Stimulated activated naive B cell treated with anti-CD40 and anti-IgM and Interleukin-4, amounts not matched to agents 10 μg/mL and 1 μg/mL and 100 μg/mL, for 72 hours (primary cell): Measurements from ENCODE around the gene TNFRSF25.
"Not testable (repeated sequence)": the region's sequence is repeated elsewhere in the genome, so short reads cannot be mapped to it uniquely, and the experiment has no call there.

Source experiments
- ATAC-seq, 2 donors: fragments of 150-1000 bp; cut with Tn5 transposase; replicated peaks; 2 replicates each; pipeline ENCODE4 v1.10.0; 2021; ENCODE audit warnings: moderate library complexity in 1 of 2
- DNase-seq: peaks from one replicate; pipeline ENCODE4 v3.0.0; 2021
- H3K27ac Mint-ChIP-seq: one replicate; pipeline ENCODE4 v1.8.0; 2022; ENCODE audit warnings: mild to moderate bottlenecking, mixed read lengths
- H3K27me3 Mint-ChIP-seq, 2 donors: one replicate each; pipeline ENCODE4 v1.8.0; 2022; ENCODE audit warnings: mixed read lengths in 2 of 2
- H3K36me3 Mint-ChIP-seq, 2 donors: one replicate each; pipeline ENCODE4 v1.8.0; 2022; ENCODE audit warnings: mixed read lengths in 2 of 2, mild to moderate bottlenecking in 1 of 2
- H3K4me1 Mint-ChIP-seq, 2 donors: one replicate each; pipeline ENCODE4 v1.8.0; 2022; ENCODE audit warnings: mixed read lengths in 2 of 2, mild to moderate bottlenecking in 1 of 2
- H3K4me3 Mint-ChIP-seq, 2 donors: one replicate each; pipeline ENCODE4 v1.8.0; 2022; ENCODE audit warnings: mild to moderate bottlenecking in 2 of 2, mixed read lengths in 2 of 2, moderate library complexity in 1 of 2
- H3K9me3 Mint-ChIP-seq, 2 donors: one replicate each; pipeline ENCODE4 v1.8.0; 2022; ENCODE audit warnings: mixed read lengths in 2 of 2, mild to moderate bottlenecking in 1 of 2

TNFRSF25 gene

GRCh38 chr1:6462412-6463119 is 3.4 kb downstream of the TNFRSF25 start:
- peaks cover 10 to 16% of the 10 kb centered on the region in 2 donors for H3K4me1 Mint-ChIP-seq
- H3K27me3 Mint-ChIP-seq: peaks cover 49 to 75% of the 10 kb centered on the region in 2 donors
- no peak overlapping the region for H3K4me3 Mint-ChIP-seq
- no peaks in the 10 kb centered on the region for H3K36me3 Mint-ChIP-seq
- no peak overlapping the region for H3K27ac Mint-ChIP-seq
- ATAC-seq (no peak), DNase-seq (no peak)
- H3K9me3 Mint-ChIP-seq: no peaks in the 10 kb centered on the region

GRCh38 chr1:6461538-6462411 is 4.2 kb downstream of the TNFRSF25 start:
- H3K27ac Mint-ChIP-seq: no peak overlapping the region
- peaks cover 51 to 75% of the 10 kb centered on the region in 2 donors for H3K27me3 Mint-ChIP-seq
- no peak for DNase-seq
- ATAC-seq: no peak
- no peak overlapping the region for H3K4me3 Mint-ChIP-seq
- H3K36me3 Mint-ChIP-seq: no peaks in the 10 kb centered on the region
- no peaks in the 10 kb centered on the region for H3K9me3 Mint-ChIP-seq
- peaks cover 10 to 16% of the 10 kb centered on the region in 2 donors for H3K4me1 Mint-ChIP-seq

GRCh38 chr1:6461051-6461530 is 4.9 kb downstream of the TNFRSF25 start:
- Mint-ChIP-seq H3K27ac (no peak overlapping the region), H3K4me3 (peak overlapping the region; percentile 65 to 70), H3K4me1 (peaks cover 10 to 16% of the 10 kb centered on the region in 2 donors), H3K36me3 (no peaks in the 10 kb centered on the region), H3K27me3 (peaks cover 58 to 79% of the 10 kb centered on the region in 2 donors), H3K9me3 (no peaks in the 10 kb centered on the region)
- DNase-seq: no peak
- ATAC-seq: no peak

- Mint-ChIP-seq H3K27ac (no peak overlapping the region), H3K4me1 (peaks cover 12 to 16% of the 10 kb centered on the region in 2 donors), H3K4me3 (peak overlapping the region; percentile 65 to 70), H3K9me3 (no peaks in the 10 kb centered on the region), H3K27me3 (peaks cover 62 to 79% of the 10 kb centered on the region in 2 donors), H3K36me3 (no peaks in the 10 kb centered on the region)
- no peak for DNase-seq
- peak; percentile 75 to 76 for ATAC-seq
Observed at GRCh38 chr1:6460301-6461050, 5.5 kb downstream of the TNFRSF25 start.

GRCh38 chr1:6459850-6460265 is 6.1 kb downstream of the TNFRSF25 start:
- Mint-ChIP-seq H3K4me3 (peak overlapping the region; percentile 50 to 70), H3K36me3 (no peaks in the 10 kb centered on the region), H3K9me3 (no peaks in the 10 kb centered on the region), H3K27ac (no peak overlapping the region), H3K27me3 (peaks cover 59 to 74% of the 10 kb centered on the region in 2 donors), H3K4me1 (peaks cover 12 to 16% of the 10 kb centered on the region in 2 donors)
- DNase-seq (no peak), ATAC-seq (peak; percentile 13 to 19)

GRCh38 chr1:6456800-6457466 is 9.0 kb downstream of the TNFRSF25 start:
- H3K36me3 Mint-ChIP-seq: no peaks in the 10 kb centered on the region
- no peak for DNase-seq
- peaks cover 54 to 74% of the 10 kb centered on the region in 2 donors for H3K27me3 Mint-ChIP-seq
- H3K4me3 Mint-ChIP-seq: no peak overlapping the region
- H3K27ac Mint-ChIP-seq: no peak overlapping the region
- no peak for ATAC-seq
- H3K4me1 Mint-ChIP-seq: peaks cover 19 to 20% of the 10 kb centered on the region in 2 donors
- H3K9me3 Mint-ChIP-seq: no peaks in the 10 kb centered on the region

- H3K4me3 Mint-ChIP-seq: peak overlapping the region in 1 of 2 donors; percentile 29
- not testable (repeated sequence) for DNase-seq, H3K36me3 Mint-ChIP-seq, ATAC-seq, H3K27ac Mint-ChIP-seq, H3K9me3 Mint-ChIP-seq
- peaks cover 19% of the 10 kb centered on the region in 2 donors for H3K4me1 Mint-ChIP-seq
- peaks cover 57 to 72% of the 10 kb centered on the region in 2 donors for H3K27me3 Mint-ChIP-seq
Observed at GRCh38 chr1:6455752-6456520, 10.0 kb downstream of the TNFRSF25 start.

- no peaks in the 10 kb centered on the region for H3K9me3 Mint-ChIP-seq
- H3K4me1 Mint-ChIP-seq: peaks cover 11 to 14% of the 10 kb centered on the region in 2 donors
- H3K27me3 Mint-ChIP-seq: peaks cover 57 to 72% of the 10 kb centered on the region in 2 donors
- DNase-seq (no peak), ATAC-seq (peak; percentile 21 to 23)
- H3K36me3 Mint-ChIP-seq: no peaks in the 10 kb centered on the region
- no peak overlapping the region for H3K27ac Mint-ChIP-seq
- peak overlapping the region in 1 of 2 donors; percentile 29 for H3K4me3 Mint-ChIP-seq
Observed at GRCh38 chr1:6454856-6455751, 10.9 kb downstream of the TNFRSF25 start.

- Mint-ChIP-seq H3K4me1 (peaks cover 9 to 15% of the 10 kb centered on the region in 2 donors), H3K27ac (peak overlapping the region; percentile 65), H3K27me3 (peaks cover 58 to 72% of the 10 kb centered on the region in 2 donors)
- not testable (repeated sequence) for DNase-seq, H3K36me3 Mint-ChIP-seq, H3K4me3 Mint-ChIP-seq, ATAC-seq, H3K9me3 Mint-ChIP-seq
Observed at GRCh38 chr1:6453895-6454855, 11.8 kb downstream of the TNFRSF25 start.

GRCh38 chr1:6450943-6451373 is 15.0 kb downstream of the TNFRSF25 start:
- no peak for DNase-seq
- ATAC-seq: no peak
- Mint-ChIP-seq H3K4me3 (no peak overlapping the region), H3K36me3 (peaks cover 0 to 1% of the 10 kb centered on the region in 2 donors), H3K27ac (no peak overlapping the region), H3K4me1 (peaks cover 20 to 23% of the 10 kb centered on the region in 2 donors), H3K9me3 (no peaks in the 10 kb centered on the region), H3K27me3 (peaks cover 56 to 76% of the 10 kb centered on the region in 2 donors)

- H3K4me3 Mint-ChIP-seq, H3K36me3 Mint-ChIP-seq, DNase-seq, H3K9me3 Mint-ChIP-seq, ATAC-seq, H3K27ac Mint-ChIP-seq: not testable (repeated sequence)
- H3K27me3 Mint-ChIP-seq: peaks cover 57 to 76% of the 10 kb centered on the region in 2 donors
- peaks cover 20 to 21% of the 10 kb centered on the region in 2 donors for H3K4me1 Mint-ChIP-seq
Observed at GRCh38 chr1:6450486-6450885, 15.5 kb downstream of the TNFRSF25 start.
